ENCODE measurements around the gene WWP2.

DNA sequence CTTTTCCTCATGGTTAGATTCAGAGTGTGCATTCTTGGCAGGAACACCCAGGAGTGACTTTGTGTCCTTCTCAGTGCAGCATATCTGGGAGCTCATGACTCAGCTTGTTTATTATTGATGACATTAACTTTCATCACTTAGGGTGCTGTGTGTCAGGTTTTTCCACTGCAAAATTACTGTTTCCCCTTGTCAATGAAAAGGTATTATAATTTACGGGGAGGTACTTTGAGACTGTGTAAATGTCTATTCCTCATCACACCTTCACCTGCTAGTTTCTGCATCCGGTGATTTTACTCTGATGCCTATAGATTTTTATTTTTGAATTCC, 50.5 kb downstream of the WWP2 start:
- no peak for TF ChIP-seq YY1 (IDR thresholded peaks at IDR 0.05; ENCODE audit: low read depth)
- TF ChIP-seq MAX (IDR thresholded peaks at IDR 0.05): no peak
- TF ChIP-seq CREB1 (IDR thresholded peaks at IDR 0.05; ENCODE audit: low read depth): no peak
- no peak for TF ChIP-seq TCF12 (IDR thresholded peaks at IDR 0.05; ENCODE audit: low read depth)
- TF ChIP-seq REST (IDR thresholded peaks at IDR 0.05; ENCODE audit: low read depth): no peak
- TF ChIP-seq CEBPB (IDR thresholded peaks at IDR 0.05): no peak
- TF ChIP-seq NFIC (IDR thresholded peaks at IDR 0.05): no peak
- TF ChIP-seq ZBTB7A (IDR thresholded peaks at IDR 0.05; ENCODE audit: low read depth): no peak
- TF ChIP-seq EP300 (IDR thresholded peaks at IDR 0.05; ENCODE audit: borderline replicate concordance): no peak
